Astrocyte of the cerebellum (primary cell): ENCODE measurements around the gene IFRD2.

Experiments used
- DNase-seq: peaks from one replicate; pipeline ENCODE4 v3.0.0-alpha.2; 2011; ENCODE audit warnings: low read depth
- H3K4me3 ChIP-seq: 2 replicates; pipeline ENCODE4 v1.5.1; 2011; ENCODE audit warnings: mild to moderate bottlenecking, low read depth, low read length, moderate library complexity
- in situ Hi-C: cut with HindIII; loops from 2 replicates; pipeline ENCODE4 v1.10.0; 2017; ENCODE audit warnings: low sequenced_read_pairs
- TF ChIP-seq, protein P1 (sequence below): IDR thresholded peaks from 2 replicates; pipeline ENCODE4 v1.5.1; 2012; ENCODE audit warnings: low read length, low read depth, moderate library complexity, mild to moderate bottlenecking; ENCODE audit errors: missing control alignments

Gene IFRD2

DNA sequence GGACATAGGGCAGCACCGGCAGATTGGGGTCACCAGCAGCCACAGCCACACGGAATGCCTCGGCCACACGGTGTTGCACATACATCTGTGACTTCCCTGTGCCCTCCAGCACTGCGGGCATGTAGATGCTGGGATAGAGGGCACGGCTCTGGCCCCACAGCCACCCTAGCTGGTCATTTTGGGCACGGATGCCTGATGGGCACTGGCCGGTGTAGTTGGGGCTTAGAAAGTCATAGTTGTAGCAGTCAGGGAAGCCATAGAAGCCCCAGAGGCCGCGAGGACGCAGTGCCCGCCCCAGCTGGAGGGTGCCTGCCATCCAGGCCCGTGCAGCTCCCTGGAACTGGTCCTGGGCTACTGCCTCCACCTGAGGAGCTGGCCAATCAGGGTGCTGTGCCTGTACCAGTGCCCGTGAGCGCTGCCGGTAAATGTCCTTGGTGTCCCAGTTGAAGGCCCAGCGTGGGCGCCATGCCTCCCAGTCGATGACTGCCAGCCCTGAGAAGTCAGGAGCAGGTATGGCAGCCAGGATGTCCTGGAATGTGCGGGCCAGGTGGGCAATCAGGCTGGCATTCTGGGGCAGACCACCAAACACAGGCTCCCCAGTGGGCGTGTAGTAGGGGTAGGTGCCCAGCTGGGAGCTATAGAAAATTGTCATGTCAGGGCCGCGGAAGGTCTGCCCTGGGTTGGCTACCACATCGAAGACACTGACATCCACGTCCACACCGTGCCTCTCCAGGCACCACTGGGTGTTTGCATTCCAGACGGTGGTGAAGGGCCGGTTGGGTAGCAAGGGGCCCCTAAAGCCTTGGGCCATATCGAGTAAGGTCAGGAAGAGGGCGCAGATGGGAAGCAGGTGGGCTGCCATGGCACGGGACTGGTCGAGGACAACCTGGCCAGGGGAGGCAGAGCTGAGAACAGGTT is 10.1 kb upstream of the IFRD2 start:
- TF ChIP-seq, protein P1, sequence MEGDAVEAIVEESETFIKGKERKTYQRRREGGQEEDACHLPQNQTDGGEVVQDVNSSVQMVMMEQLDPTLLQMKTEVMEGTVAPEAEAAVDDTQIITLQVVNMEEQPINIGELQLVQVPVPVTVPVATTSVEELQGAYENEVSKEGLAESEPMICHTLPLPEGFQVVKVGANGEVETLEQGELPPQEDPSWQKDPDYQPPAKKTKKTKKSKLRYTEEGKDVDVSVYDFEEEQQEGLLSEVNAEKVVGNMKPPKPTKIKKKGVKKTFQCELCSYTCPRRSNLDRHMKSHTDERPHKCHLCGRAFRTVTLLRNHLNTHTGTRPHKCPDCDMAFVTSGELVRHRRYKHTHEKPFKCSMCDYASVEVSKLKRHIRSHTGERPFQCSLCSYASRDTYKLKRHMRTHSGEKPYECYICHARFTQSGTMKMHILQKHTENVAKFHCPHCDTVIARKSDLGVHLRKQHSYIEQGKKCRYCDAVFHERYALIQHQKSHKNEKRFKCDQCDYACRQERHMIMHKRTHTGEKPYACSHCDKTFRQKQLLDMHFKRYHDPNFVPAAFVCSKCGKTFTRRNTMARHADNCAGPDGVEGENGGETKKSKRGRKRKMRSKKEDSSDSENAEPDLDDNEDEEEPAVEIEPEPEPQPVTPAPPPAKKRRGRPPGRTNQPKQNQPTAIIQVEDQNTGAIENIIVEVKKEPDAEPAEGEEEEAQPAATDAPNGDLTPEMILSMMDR, result no peak
- in situ Hi-C loops, result no loop called here
- DNase-seq, result no peak
- H3K4me3 ChIP-seq, result no peak overlapping the region

DNA sequence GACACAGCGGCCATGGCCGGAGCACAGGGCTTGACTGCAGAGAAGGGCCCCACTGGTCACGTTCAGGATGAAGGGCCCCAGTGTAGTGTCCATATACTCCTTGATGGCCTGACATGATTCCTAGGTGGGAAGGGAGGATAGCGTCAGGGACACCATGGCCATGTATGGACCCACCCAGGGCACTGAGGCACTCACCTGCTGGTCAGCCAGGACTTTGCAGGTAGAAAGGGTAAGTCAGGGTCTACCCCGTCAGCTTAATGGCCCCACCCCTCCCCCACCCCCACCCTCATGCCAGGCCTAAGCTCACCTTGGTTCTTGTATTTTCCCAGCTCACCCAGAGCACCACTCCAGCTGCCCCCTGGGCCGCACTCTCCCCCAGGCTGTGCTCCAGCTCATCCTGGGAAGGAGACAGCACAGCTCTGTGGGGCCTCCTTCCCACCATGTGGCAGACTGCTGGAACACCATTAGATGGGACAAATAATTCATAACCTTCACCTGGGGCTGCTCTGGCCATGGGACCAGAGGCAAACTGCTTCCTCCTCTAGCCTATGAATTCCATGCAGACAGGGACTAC is 8.5 kb upstream of the IFRD2 start:
- DNase-seq, result no peak
- TF ChIP-seq, protein P1, result no peak
- H3K4me3 ChIP-seq, result no peak overlapping the region
- in situ Hi-C loops, result no loop called here

DNA sequence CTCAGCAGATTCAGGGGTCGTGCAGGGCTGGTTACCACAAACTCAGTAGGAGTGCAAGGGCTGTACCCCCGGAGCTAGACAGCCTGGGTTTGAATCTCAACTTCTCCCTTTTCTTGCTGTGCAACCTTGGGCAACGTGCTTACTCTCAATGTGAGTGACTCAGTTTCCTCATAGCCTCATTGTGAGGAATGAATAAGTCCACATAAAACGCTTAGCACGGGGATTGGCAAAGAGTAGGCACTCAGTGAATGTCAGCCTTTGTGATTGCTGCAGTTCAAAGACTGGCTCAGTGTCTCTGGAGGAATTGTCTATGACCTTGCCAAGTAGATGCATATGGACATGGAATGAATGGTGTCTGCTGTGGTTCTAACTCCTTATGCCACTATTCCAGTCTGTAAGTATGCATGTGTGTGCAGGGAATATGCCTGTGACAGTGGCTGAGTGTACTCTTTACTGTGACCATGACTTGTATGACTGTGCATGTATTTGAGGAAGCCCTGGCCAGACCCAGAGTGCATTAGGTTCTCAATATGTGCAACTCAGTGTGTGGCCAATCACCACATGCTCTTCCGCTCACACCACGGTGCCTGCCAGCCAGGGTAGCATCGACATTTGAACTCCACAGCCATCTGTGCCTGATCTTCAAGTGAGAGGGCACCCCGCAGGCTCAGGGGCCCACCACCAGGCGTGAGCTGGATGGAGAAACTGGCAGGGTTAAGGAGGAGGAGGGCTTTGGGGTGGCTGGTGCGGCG is 7.9 kb upstream of the IFRD2 start:
- H3K4me3 ChIP-seq, result peak overlapping the region; percentile 79
- in situ Hi-C loops, result no loop called here
- DNase-seq, result no peak

DNA sequence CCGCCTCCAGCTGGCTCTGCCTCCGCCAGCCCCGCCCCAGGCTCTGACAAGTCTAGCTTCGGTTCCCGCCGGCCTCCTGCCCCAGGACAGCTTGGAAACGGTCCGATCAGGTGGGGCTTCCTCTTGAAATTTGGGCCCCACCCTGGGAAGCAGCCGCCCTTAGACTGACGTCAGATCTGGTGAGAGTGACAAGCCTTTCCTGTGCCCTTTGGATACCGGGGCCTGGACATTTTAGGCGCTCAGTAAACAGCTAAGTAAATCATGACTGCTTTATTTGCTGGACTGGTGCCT is 7.4 kb upstream of the IFRD2 start:
- no peak for DNase-seq
- in situ Hi-C loops, result no loop called here
- TF ChIP-seq, protein P1, result no peak
- peak overlapping the region; percentile 79 for H3K4me3 ChIP-seq

More for the DNA sequence above, 7.9 kb upstream of the IFRD2 start:
- TF ChIP-seq, protein P1, result no peak

DNA sequence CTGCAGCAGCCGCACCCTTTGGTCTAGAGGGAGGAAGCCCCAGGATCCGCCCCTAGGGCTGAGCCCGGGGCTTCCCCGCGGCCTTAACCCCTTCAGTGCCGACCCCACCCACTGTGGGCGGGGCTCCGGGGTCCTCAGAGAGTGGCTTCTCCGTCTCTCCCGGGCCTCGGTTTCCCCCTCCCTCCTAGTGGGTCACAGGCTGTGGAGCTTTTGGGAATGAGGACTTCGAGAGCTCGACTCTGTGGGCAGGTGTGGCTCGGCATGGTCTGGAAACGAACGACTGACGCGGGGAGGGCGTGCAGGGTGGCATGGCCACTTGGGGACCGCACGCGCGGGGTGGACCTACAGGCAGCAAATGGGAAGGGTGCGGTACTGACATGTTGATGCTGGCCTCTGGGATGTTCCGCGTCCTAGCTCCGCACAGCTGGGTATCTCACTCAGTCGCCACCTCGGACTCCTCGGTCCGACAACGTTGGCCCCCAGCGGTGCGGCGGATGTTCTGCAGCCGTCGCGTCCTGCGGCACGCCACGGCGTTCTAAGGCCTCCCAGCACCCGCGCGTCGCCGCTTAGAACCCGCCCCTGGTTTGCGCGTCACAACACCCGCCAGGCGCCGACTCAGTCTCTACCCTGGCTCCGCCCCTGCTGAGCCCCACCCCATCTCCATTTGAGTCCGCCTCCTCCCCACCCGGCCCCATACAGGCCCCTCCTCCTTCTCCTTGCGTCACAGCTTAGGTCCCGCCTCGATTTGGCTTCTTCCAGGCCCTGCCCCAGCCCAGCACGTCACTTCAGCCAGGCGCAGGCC is 6.8 kb upstream of the IFRD2 start, which contains the start of the genes HYAL3 and NAA80:
TSS of gene HYAL3 (minus strand) at position 570 of the 802 bp plus-strand sequence. CDS start 3,803 bp downstream, outside the sequence.
TSS of gene NAA80 (minus strand) at position 570 of the 802 bp plus-strand sequence. CDS start 1,942 bp downstream, outside the sequence.
- H3K4me3 ChIP-seq, result peak within 1 kb of the TSS; percentile 79
- DNase-seq, result peak; percentile 99
- in situ Hi-C loops, result no loop called here
- TF ChIP-seq, protein P1, result no peak
